SH-SY5Y (cell line): Measurements from ENCODE around the gene CFAP77.

Source experiments
- GATA2 ChIP-seq: IDR thresholded peaks from 2 replicates; pipeline ENCODE4 v1.6.1; 2011; ENCODE audit warnings: mild to moderate bottlenecking, low read depth, low read length
- GATA3 ChIP-seq: IDR thresholded peaks from 2 replicates; pipeline ENCODE4 v1.6.1; 2011; ENCODE audit warnings: low read depth, mild to moderate bottlenecking, low read length, moderate library complexity

DNA sequence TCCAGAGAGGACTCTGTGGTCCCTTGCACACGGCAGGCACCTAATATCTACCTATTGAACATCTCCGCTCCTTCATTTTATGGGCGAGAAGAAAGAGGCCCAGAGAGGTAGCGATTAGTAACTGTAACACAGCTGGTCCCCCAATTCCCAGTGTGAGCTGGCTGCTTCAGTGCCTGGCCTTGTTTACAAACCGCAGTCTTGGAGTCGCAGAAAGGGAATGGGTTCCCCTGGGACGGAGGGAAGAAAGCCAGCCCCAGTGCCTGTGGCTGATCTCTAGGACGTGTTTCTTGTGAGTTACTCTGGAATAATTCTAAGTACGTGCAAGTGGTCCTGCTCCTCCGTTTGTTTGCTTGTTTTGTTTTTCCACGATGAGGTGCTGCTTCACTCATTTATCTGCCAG is 52.0 kb downstream of the CFAP77 start:
- TF ChIP-seq GATA2 (no peak), GATA3 (no peak)
